ENCODE data around the gene TAF1. TPM values are rescaled to one million over a fixed set of nuclear protein-coding genes. Genes with fewer than 3 reads are reported as not detected.
"Not testable (repeated sequence)": the region's sequence is repeated elsewhere in the genome, so short reads cannot be mapped to it uniquely, and the experiment has no call there.

The TAF1 gene
- total and polyA plus RNA-seq, 2 donors (not counting 3 experiments of a cell fraction or from before 2014, with no cell fraction given) = 8.2 to 41.0 TPM

DNA sequence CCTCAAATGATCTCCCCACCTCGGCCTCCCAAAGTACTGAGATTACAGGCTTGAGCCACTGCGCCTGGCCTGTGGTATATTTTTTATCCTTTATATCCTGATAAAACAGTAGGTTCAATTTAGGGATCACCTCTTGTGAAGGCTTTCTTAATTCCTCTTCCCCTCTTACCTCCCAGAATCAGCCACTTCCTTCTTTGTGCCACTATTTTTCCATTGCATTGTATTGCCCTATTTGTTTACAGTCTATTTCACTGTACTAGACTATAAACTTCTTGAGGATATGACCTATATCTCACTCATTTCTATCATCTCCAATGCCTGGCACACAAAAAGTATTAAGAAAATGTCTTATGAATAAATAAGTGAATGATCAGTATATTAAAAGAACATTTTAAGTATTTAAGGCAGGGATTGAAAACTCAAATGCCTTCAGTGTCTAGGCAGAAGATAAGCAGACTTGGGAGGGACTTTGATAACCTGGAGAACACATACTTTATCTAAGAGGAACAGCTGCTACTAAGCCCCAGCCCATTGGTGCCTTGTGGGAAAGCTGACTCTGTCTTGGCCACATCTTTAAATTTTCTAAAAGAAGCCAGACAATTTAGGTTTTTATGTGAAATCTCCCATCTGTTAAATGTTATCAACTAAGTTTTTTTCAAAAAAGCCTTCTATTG, 84.4 kb downstream of the TAF1 start:
- Histone ChIP-seq H3K9me1 (replicated peaks; ENCODE audit: control insufficient read depth, extremely low read depth, insufficient read depth, low read length) (no peaks in the 10 kb centered on the region), H3K27ac (ENCODE audit: insufficient read depth, low read depth, low read length) (no peak overlapping the region), H4K20me1 (replicated peaks; ENCODE audit: control insufficient read depth, extremely low read depth, insufficient read depth, low read length) (no peaks in the 10 kb centered on the region), H3K9ac (replicated peaks; ENCODE audit: extremely low read depth, insufficient read depth, low read length) (no peak overlapping the region), H3K9me3 (replicated peaks; ENCODE audit: control insufficient read depth, insufficient read depth, low read length) (no peaks in the 10 kb centered on the region), H3K4me3 (replicated peaks in 1 of 3; ENCODE audit: insufficient read depth in 1 of 3, low read depth in 1 of 3, low read length in 3 of 3) (no peak overlapping the region), H3K4me1 (ENCODE audit: control insufficient read depth, extremely low read depth, insufficient read depth, low read length) (no peaks in the 10 kb centered on the region), H3K4me2 (ENCODE audit: insufficient read depth, low read length) (no peak overlapping the region), H3K36me3 (ENCODE audit: control insufficient read depth in 2 of 2, extremely low read depth in 1 of 2, insufficient read depth in 2 of 2, low read length in 2 of 2) (peaks cover 0 to 3% of the 10 kb centered on the region in 2 experiments), H2AFZ (ENCODE audit: low read depth, low read length) (no peak overlapping the region), H3K27me3 (ENCODE audit: control insufficient read depth in 2 of 2, insufficient read depth in 2 of 2, low read length in 2 of 2) (no peaks in the 10 kb centered on the region), H3K79me2 (ENCODE audit: control insufficient read depth, insufficient read depth, low read length) (no peaks in the 10 kb centered on the region)
- POLR2A ChIA-PET = no interaction called here
- DNase-seq (ENCODE audit: low read depth, low spot score) (no peak), FAIRE-seq (no peak)
- intact Hi-C loops (cut with micrococcal nuclease) = no loop called here
- dilution Hi-C loops (cut with MboI; ENCODE audit: extremely low pct_ligation_motif_present, low sequenced_read_pairs) = no loop called here
- CTCF ChIA-PET = no interaction called here
- BruUV-seq (replicated peaks) = no TSS peak
- no peak for TF ChIP-seq POLR2AphosphoS5 (IDR thresholded peaks at IDR 0.05; ENCODE audit: insufficient read depth, low read depth, low read length)
- no peak for TF ChIP-seq POLR2A (IDR thresholded peaks at IDR 0.05; ENCODE audit: low read depth, low read length)
- no peak for TF ChIP-seq JUN (IDR thresholded peaks at IDR 0.05; ENCODE audit: borderline replicate concordance, insufficient read depth, insufficient read length, low read depth)
- no peak for TF ChIP-seq MYC (IDR thresholded peaks at IDR 0.05; ENCODE audit: low read depth, low read length)
- TF ChIP-seq, protein P1, sequence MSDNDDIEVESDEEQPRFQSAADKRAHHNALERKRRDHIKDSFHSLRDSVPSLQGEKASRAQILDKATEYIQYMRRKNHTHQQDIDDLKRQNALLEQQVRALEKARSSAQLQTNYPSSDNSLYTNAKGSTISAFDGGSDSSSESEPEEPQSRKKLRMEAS (IDR thresholded peaks at IDR 0.05; ENCODE audit: insufficient read depth, insufficient read length) = no peak
- no peak for TF ChIP-seq FOS (IDR thresholded peaks at IDR 0.05; ENCODE audit: borderline replicate concordance, insufficient read depth, low read length)
- TF ChIP-seq GATA2 (IDR thresholded peaks at IDR 0.05; ENCODE audit: insufficient read depth, insufficient read length, low read depth, low read length) = no peak
- TF ChIP-seq EZH2 (IDR thresholded peaks at IDR 0.05; ENCODE audit: borderline replicate concordance, low read depth, low read length, severe bottlenecking) = no peak
- TF ChIP-seq, protein P2, sequence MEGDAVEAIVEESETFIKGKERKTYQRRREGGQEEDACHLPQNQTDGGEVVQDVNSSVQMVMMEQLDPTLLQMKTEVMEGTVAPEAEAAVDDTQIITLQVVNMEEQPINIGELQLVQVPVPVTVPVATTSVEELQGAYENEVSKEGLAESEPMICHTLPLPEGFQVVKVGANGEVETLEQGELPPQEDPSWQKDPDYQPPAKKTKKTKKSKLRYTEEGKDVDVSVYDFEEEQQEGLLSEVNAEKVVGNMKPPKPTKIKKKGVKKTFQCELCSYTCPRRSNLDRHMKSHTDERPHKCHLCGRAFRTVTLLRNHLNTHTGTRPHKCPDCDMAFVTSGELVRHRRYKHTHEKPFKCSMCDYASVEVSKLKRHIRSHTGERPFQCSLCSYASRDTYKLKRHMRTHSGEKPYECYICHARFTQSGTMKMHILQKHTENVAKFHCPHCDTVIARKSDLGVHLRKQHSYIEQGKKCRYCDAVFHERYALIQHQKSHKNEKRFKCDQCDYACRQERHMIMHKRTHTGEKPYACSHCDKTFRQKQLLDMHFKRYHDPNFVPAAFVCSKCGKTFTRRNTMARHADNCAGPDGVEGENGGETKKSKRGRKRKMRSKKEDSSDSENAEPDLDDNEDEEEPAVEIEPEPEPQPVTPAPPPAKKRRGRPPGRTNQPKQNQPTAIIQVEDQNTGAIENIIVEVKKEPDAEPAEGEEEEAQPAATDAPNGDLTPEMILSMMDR (IDR thresholded peaks at IDR 0.05; ENCODE audit: extremely low read depth in 1 of 2, insufficient read depth in 1 of 2, low read depth in 1 of 2, low read length in 2 of 2) = no peak

DNA sequence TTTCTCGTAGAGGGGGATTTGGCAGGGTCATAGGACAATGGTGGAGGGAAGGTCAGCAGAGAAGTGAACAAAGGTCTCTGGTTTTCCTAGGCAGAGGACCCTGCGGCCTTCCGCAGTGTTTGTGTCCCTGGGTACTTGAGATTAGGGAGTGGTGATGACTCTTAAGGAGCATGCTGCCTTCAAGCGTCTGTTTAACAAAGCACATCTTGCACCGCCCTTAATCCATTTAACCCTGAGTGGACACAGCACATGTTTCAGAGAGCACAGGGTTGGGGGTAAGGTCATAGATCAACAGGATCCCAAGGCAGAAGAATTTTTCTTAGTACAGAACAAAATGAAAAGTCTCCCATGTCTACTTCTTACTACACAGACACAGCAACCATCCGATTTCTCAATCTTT, 85.4 kb downstream of the TAF1 start:
- H3K36me3 ChIP-seq (ENCODE audit: control insufficient read depth in 2 of 2, extremely low read depth in 1 of 2, insufficient read depth in 2 of 2, low read length in 2 of 2); intact Hi-C loops (cut with micrococcal nuclease); H4K20me1 ChIP-seq (replicated peaks; ENCODE audit: control insufficient read depth, extremely low read depth, insufficient read depth, low read length); dilution Hi-C loops (cut with MboI; ENCODE audit: extremely low pct_ligation_motif_present, low sequenced_read_pairs); H3K27me3 ChIP-seq (ENCODE audit: control insufficient read depth in 2 of 2, insufficient read depth in 2 of 2, low read length in 2 of 2); H3K9me1 ChIP-seq (replicated peaks; ENCODE audit: control insufficient read depth, extremely low read depth, insufficient read depth, low read length); BruUV-seq (replicated peaks); DNase-seq (ENCODE audit: low read depth, low spot score); H2AFZ ChIP-seq (ENCODE audit: low read depth, low read length); POLR2A ChIA-PET; H3K9me3 ChIP-seq (replicated peaks; ENCODE audit: control insufficient read depth, insufficient read depth, low read length); H3K27ac ChIP-seq (ENCODE audit: insufficient read depth, low read depth, low read length); H3K9ac ChIP-seq (replicated peaks; ENCODE audit: extremely low read depth, insufficient read depth, low read length); H3K4me3 ChIP-seq (replicated peaks in 1 of 3; ENCODE audit: insufficient read depth in 1 of 3, low read depth in 1 of 3, low read length in 3 of 3); FAIRE-seq; H3K4me2 ChIP-seq (ENCODE audit: insufficient read depth, low read length); CTCF ChIA-PET; H3K79me2 ChIP-seq (ENCODE audit: control insufficient read depth, insufficient read depth, low read length); H3K4me1 ChIP-seq (ENCODE audit: control insufficient read depth, extremely low read depth, insufficient read depth, low read length): not testable (repeated sequence)
